GM18907 (cell line): ENCODE results near the gene CYP27C1.
"Not testable (repeated sequence)": the region's sequence is repeated elsewhere in the genome, so short reads cannot be mapped to it uniquely, and the experiment has no call there.

Experiments used
- ATAC-seq: cut with Tn5 transposase; IDR thresholded peaks from one replicate; pipeline ENCODE4 v1.9.1; 2021; ENCODE audit warnings: mild to moderate bottlenecking, moderate library complexity; ENCODE audit not compliant: unreplicated experiment

Gene CYP27C1

GRCh38 chr2:127220102-127220767, at the start of gene CYP27C1:
Gene CYP27C1 (minus strand): TSS chr2:127220299. CDS start chr2:127220270, 29 bp downstream.
- ATAC-seq: no peak

DNA sequence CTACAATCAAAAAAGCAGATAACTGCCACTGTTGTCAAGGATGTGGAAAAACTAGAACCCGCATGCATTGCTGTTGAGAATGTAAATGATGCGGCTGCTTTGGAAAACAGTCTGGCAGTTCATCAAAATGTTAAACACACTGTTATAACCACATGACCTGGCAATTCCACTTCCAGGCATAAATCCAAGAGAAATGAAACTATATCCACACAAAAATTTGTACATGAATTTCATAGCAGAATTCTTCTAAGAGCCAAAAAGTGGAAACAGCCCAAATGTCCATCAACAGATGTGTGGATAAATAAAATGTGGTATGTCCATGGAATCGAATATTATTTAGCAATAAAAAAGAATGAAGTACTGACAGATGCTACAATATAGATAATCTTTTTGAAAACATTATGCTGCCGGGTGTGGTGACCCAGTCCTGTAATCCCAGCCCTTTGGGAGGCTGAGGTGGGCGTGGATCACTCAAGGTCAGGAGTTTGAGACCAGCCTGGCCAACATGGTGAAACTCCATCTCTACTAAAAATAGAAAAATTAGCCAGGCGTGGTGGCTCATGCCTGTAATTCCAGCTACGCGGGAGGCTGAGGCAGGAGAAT, 41.8 kb upstream of the CYP27C1 start:
- no peak for ATAC-seq

- ATAC-seq: no peak
These were observed 39.3 kb upstream of the CYP27C1 start for GRCh38 chr2:127259355-127259754.

GRCh38 chr2:127256866-127257265, 36.8 kb upstream of the CYP27C1 start:
- no peak for ATAC-seq

DNA sequence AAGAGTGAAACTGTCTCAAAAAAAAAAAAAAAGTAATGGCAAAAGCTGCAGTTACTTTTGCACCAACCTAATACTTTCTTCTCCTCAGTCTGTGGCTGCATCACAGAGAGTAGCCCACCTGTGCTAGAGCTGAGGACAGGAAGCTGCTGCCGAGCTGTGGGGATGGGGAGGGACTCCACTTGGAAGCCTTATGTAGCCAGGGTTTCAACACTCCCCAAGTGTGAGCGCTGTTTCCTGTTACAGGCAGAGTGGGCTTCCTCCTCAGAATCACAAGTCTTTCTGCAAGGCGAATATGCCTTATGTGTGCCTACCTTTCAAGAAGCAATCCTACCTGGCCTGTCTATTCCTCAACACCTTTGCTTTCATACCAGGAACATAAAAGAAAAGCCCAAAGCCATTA, 36.3 kb upstream of the CYP27C1 start:
- ATAC-seq: no peak

GRCh38 chr2:127255721-127256120, 35.6 kb upstream of the CYP27C1 start:
- ATAC-seq: no peak

GRCh38 chr2:127255146-127255545, 35.0 kb upstream of the CYP27C1 start:
- ATAC-seq: no peak

DNA sequence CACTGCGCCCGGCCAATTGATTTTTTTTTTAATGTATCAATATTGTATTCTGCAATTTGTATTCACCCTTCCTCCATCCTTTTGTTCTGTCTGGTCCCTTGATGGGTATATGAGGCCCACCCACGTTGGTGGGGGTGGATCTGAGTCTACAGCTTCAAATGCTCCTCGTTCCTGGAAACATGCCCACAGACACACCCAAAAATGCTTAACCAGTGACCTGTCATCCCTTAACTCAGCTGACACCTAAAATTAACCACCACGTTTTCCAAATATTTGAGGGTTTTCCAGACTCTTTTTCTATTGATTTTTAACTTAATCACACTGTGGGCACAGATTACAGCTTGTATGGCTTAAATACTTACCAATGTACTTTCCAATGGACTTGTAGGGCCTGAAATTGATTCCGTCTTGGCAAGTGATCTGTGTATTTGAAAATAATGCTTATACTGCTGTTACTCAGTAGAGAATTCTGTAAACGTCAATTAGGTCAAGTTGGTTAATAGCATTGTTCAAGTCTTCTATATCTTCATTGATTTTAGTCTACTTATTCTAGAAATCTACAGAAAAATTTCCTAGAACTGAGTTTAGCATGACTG, 34.4 kb upstream of the CYP27C1 start:
- no peak for ATAC-seq

- not testable (repeated sequence) for ATAC-seq
These were observed 21.1 kb upstream of the CYP27C1 start for GRCh38 chr2:127241184-127241583.

DNA sequence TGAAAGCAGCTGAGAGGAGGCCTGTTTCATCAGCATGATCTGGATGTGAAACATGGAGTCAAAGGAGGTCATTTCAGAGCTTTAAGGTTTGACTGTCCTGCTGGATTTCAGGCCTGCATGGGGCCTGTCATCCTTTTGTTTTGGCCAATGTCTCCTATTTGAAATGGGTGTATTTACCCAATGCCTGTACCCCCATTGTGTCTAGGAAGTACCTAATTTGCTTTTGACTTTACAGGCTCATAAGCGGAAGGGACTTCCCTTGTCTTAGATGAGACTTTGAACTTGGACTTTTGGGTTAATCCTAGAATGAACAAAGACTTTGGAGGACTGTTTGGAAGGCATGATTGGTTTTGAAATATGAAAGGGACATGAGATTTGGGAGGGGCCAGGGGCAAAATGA, 19.3 kb upstream of the CYP27C1 start:
- no peak for ATAC-seq

- ATAC-seq: not testable (repeated sequence)
These were observed 17.7 kb upstream of the CYP27C1 start for GRCh38 chr2:127237768-127238167.

DNA sequence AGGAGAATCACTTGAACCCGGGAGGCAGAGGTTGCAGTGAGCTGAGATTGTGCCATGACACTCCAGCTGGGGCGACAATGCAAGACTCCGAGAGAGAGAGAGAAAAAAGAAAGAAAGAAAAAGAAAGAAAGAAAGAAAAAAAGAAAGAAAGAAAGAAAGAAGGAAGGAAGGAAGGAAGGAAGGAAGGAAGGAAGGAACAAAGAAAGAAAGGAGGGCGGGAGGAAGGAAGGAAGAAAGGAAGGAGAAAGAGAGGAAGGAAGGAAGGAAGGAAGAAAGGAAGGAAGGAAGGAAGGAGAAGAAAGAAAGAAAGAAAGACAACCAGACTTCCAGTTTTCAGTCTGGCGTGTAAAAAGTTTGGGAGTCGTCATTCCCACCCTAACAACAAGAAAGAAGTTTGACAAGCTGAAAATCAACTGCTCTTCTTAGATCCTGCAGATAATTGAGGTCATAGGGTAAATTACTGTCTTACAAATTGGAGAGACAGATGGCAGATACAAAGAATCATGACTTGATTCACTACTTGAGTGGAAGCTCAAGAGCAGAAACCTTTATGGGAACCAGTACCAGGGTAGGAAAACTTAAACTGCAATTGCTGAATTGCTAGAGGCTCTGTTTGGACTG, 15.1 kb upstream of the CYP27C1 start:
- ATAC-seq: no peak

DNA sequence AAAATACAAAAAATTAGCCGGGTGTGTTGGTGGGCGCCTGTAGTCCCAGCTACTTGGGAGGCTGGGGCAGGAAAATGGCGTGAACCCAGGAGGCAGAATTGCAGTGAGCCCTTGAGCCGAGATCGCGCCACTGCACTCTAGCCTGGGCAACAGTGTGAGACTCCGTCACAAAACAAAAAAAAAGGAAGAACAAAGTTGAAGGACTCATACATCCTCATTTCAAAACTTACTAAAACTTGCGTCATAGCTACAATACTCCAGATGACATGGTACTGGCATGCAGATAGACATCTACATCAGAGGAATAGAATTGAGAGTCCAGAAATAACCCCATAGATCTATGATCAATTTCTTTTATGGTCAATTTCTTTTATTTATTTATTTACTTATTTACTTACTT, 13.6 kb upstream of the CYP27C1 start:
- no peak for ATAC-seq

DNA sequence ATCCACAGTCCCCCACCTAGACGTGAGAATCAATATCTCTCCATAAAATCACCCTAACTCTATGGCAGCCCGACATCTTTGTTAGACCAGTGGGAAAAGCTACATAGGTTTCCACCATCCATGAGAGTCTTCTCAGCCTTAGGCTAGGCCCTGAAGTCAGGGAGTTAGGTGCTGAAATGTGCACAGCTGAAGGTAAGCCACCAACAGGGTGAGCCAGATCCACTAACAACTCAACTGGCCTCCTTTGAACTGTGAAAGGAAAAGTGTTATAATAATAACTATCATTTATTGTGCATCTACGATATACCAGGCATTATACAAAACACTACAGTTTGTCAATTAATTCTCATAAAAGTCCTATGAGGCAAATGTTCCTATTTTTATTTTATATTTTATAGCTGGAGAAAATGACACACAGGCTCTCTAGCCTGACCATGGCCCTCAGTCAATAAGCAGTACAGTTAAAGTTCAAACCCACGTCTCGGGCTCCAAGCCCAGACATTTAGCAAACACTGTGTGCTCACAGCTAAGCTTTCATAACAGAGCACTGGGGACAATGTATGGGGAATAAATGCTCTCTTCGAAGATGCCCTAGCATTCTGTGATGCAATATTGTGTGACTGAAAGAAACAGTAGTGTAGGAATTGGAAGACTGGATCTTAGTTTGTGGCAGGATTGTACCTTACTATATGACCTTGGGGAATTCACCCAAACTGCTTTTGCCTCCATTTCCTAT, 11.2 kb upstream of the CYP27C1 start:
- no peak for ATAC-seq

DNA sequence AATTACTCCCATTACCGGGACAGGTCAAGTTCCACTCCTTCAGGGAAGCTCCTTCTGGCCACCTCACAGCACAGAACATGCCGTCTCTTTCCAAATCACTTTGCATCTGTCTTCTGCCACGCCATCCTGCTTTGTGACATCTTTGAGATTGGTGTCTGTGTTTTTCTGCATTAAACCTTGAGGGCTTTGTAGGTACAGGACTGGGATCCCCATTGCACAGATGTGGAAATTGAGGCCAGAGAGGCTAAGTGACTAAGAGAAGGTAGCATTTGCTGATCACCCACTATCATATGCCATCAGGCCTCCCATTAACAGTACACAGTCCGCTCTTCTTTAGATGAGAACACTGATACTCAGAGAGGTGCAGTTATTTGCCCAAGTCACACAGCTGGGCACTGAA, 9.5 kb upstream of the CYP27C1 start:
- ATAC-seq: no peak

DNA sequence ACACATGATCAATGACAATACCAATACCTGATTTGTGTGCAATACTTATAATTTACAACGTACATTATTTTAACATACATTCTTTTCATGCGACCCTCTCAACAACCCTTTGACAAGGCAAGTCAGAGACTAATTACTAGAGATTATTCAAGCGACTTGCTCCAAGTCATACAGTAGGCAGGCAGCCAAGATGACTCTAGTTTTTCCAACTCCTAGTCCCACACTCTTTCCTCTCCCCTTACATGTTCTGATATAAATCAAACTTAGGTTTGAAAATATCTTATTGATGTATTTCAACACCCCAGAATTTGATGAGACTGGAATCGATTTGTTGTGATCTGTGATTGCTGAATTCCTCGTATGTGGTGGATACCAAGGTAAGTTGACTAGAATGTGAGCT, 8.0 kb upstream of the CYP27C1 start:
- no peak for ATAC-seq

DNA sequence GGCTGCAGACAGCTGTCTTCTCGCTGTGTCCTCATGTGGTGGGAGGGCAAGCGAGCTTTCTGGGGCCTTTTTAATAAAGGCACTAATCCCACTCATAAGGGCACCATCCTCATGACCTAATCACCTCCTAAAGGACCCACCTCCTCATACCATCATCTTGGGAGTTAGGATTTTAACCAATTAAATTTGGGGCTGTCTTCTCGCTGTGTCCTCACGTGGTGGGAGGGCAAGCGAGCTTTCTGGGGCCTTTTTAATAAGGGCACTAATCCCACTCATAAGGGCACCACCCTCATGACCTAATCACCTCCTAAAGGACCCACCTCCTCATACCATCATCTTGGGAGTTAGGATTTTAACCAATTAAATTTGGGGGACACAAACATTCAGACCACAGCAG, 7.2 kb upstream of the CYP27C1 start:
- not testable (repeated sequence) for ATAC-seq

GRCh38 chr2:127226520-127227263, 6.6 kb upstream of the CYP27C1 start:
- no peak for ATAC-seq

GRCh38 chr2:127226132-127226519, 6.0 kb upstream of the CYP27C1 start:
- ATAC-seq: no peak

GRCh38 chr2:127225186-127225960, 5.3 kb upstream of the CYP27C1 start:
- no peak for ATAC-seq
